Neural cell (in vitro differentiated cells): ENCODE data around the gene C4B. TPM values are rescaled to one million over a fixed set of nuclear protein-coding genes. Genes with fewer than 3 reads are reported as not detected.
"Not testable (repeated sequence)": the region's sequence is repeated elsewhere in the genome, so short reads cannot be mapped to it uniquely, and the experiment has no call there.

Experiments used
- H2AFZ ChIP-seq: fragments of 200-600, 300-800 bp; sonication (generic), shearing (Covaris generic); 2 replicates; pipeline ENCODE4 v1.6.0; 2014; ENCODE audit warnings: low read depth, mild to moderate bottlenecking, antibody characterized with exemption, low read length, moderate library complexity
- H3F3A ChIP-seq: fragments of 200-600 bp; shearing (Covaris generic); 2 replicates; pipeline ENCODE4 v1.6.1; 2016; ENCODE audit warnings: mild to moderate bottlenecking, moderate library complexity, mixed read lengths, antibody characterized with exemption, low read length; ENCODE audit not compliant: insufficient read depth, poor library complexity, severe bottlenecking
- H3K27ac ChIP-seq: fragments of 200-600, 300-800 bp; sonication (generic), shearing (Covaris generic); 2 replicates; pipeline ENCODE4 v1.5.1; 2014; ENCODE audit warnings: mild to moderate bottlenecking, low read length, moderate library complexity
- H3K27me3 ChIP-seq: fragments of 300-800, 200-600 bp; sonication (generic), shearing (Covaris generic); 2 replicates; pipeline ENCODE4 v1.6.0; 2014; ENCODE audit warnings: mild to moderate bottlenecking, low read depth, low read length, moderate library complexity; ENCODE audit not compliant: insufficient read depth
- H3K36me3 ChIP-seq: fragments of 300-800, 200-600 bp; sonication (generic), shearing (Covaris generic); 2 replicates; pipeline ENCODE4 v1.5.1; 2014; ENCODE audit warnings: mild to moderate bottlenecking, antibody characterized with exemption, low read length, moderate library complexity; ENCODE audit not compliant: insufficient read depth
- H3K4me2 ChIP-seq: fragments of 300-800, 200-600 bp; sonication (generic), shearing (Covaris generic); 2 replicates; pipeline ENCODE4 v1.6.0; 2014; ENCODE audit warnings: mild to moderate bottlenecking, low read length
- H3K4me3 ChIP-seq: fragments of 300-800, 200-600 bp; sonication (generic), shearing (Covaris generic); 2 replicates; pipeline ENCODE4 v1.5.1; 2014; ENCODE audit warnings: mild to moderate bottlenecking, low read length, moderate library complexity
- H3K79me2 ChIP-seq: fragments of 200-600 bp; shearing (Covaris generic); replicated peaks from 2 replicates; pipeline ENCODE4 v1.6.0; 2014; ENCODE audit warnings: mild to moderate bottlenecking, low read length, moderate library complexity; ENCODE audit not compliant: insufficient read depth
- H3K9ac ChIP-seq: fragments of 300-800, 200-600 bp; sonication (generic), shearing (Covaris generic); 2 replicates; pipeline ENCODE4 v1.6.1; 2016; ENCODE audit warnings: mild to moderate bottlenecking, low read length, mixed read lengths
- H3K9me2 ChIP-seq: fragments of 200-600 bp; shearing (Covaris generic); 2 replicates; pipeline ENCODE4 v1.6.1; 2016; ENCODE audit warnings: mild to moderate bottlenecking, low read length, mixed read lengths; ENCODE audit not compliant: insufficient read depth
- H3K9me3 ChIP-seq: fragments of 200-600, 300-800 bp; sonication (generic), shearing (Covaris generic); 2 replicates; pipeline ENCODE4 v1.6.1; 2016; ENCODE audit warnings: mild to moderate bottlenecking, mixed run types, low read length, moderate library complexity, mixed read lengths
- H4K20me1 ChIP-seq: fragments of 200-600 bp; shearing (Covaris generic); 2 replicates; pipeline ENCODE4 v1.6.1; 2016; ENCODE audit warnings: mild to moderate bottlenecking, mixed run types; ENCODE audit not compliant: insufficient read depth
- CTCF ChIP-seq: fragments of 450-650 bp; IDR thresholded peaks from 2 replicates; pipeline ENCODE4 v1.5.1; 2014; ENCODE audit warnings: antibody characterized with exemption, mild to moderate bottlenecking, moderate library complexity; ENCODE audit not compliant: poor library complexity, severe bottlenecking
- EP300 ChIP-seq: fragments of 450-650 bp; conservative IDR thresholded peaks from 2 replicates; pipeline ENCODE4 v1.6.1; 2014; ENCODE audit warnings: antibody characterized with exemption, mild to moderate bottlenecking, moderate library complexity; ENCODE audit not compliant: poor library complexity, severe bottlenecking
- EZH2 ChIP-seq: fragments of 200-600, 300-800 bp; shearing (Covaris generic), sonication (generic); IDR thresholded peaks from 2 replicates; pipeline ENCODE4 v1.6.1; 2014; ENCODE audit warnings: antibody characterized with exemption, low read length, borderline replicate concordance, mild to moderate bottlenecking; ENCODE audit not compliant: insufficient read depth, poor library complexity, severe bottlenecking
- MXI1 ChIP-seq: fragments of 450-650 bp; conservative IDR thresholded peaks from 2 replicates; pipeline ENCODE4 v1.6.1; 2014; ENCODE audit warnings: antibody characterized with exemption, mild to moderate bottlenecking; ENCODE audit not compliant: poor library complexity, severe bottlenecking
- POLR2AphosphoS5 ChIP-seq: IDR thresholded peaks from 2 replicates; pipeline ENCODE4 v1.6.1; 2012
- REST ChIP-seq: IDR thresholded peaks from 2 replicates; pipeline ENCODE4 v1.6.1; 2012; ENCODE audit warnings: borderline replicate concordance
- SMC3 ChIP-seq: fragments of 450-650 bp; conservative IDR thresholded peaks from 2 replicates; pipeline ENCODE4 v1.6.1; 2014; ENCODE audit warnings: antibody characterized with exemption, mild to moderate bottlenecking, moderate library complexity; ENCODE audit not compliant: poor library complexity
- polyA plus RNA-seq: library from polyadenylated mRNA; depleted of rRNA; stranded (reverse); fragments of >200 nt; gene quantifications from 2 replicates; pipeline ENCODE4 v1.2.3, GENCODE V29; 2014

Gene C4B
- polyA plus RNA-seq, 1 donor from 2014 or later = 4.6 TPM

- not testable (repeated sequence) for H3K36me3 ChIP-seq, H3K4me2 ChIP-seq, H3K27me3 ChIP-seq, H4K20me1 ChIP-seq, H3K9me3 ChIP-seq, H3K4me3 ChIP-seq, H2AFZ ChIP-seq, H3K9ac ChIP-seq, H3F3A ChIP-seq, H3K27ac ChIP-seq, H3K9me2 ChIP-seq, H3K79me2 ChIP-seq
Measured at GRCh38 chr6:32043589-32044380, 29.2 kb downstream of the C4B start.

GRCh38 chr6:32044916-32045315, 30.3 kb downstream of the C4B start:
- H3K27ac ChIP-seq, H3K9me2 ChIP-seq, H3K79me2 ChIP-seq, H3K36me3 ChIP-seq, H3K9me3 ChIP-seq, H4K20me1 ChIP-seq, H3F3A ChIP-seq, H3K4me3 ChIP-seq, H3K9ac ChIP-seq, H3K27me3 ChIP-seq, H3K4me2 ChIP-seq, H2AFZ ChIP-seq: not testable (repeated sequence)

- no peak overlapping the region for H3K4me3 ChIP-seq
- no peaks in the 10 kb centered on the region for H4K20me1 ChIP-seq
- H3F3A ChIP-seq = no peaks in the 10 kb centered on the region
- H3K27me3 ChIP-seq = no peaks in the 10 kb centered on the region
- no peaks in the 10 kb centered on the region for H3K9me3 ChIP-seq
- no peak overlapping the region for H3K4me2 ChIP-seq
- no peak for TF ChIP-seq EP300
- TF ChIP-seq EZH2 = no peak
- TF ChIP-seq POLR2AphosphoS5 = no peak
- TF ChIP-seq CTCF = no peak
- TF ChIP-seq MXI1 = no peak
- TF ChIP-seq SMC3 = no peak
- no peak for TF ChIP-seq REST
- H3K9ac ChIP-seq = no peak overlapping the region
- H3K9me2 ChIP-seq = no peaks in the 10 kb centered on the region
- no peaks in the 10 kb centered on the region for H3K36me3 ChIP-seq
- no peak overlapping the region for H2AFZ ChIP-seq
- no peak overlapping the region for H3K27ac ChIP-seq
- no peaks in the 10 kb centered on the region for H3K79me2 ChIP-seq
Measured at GRCh38 chr6:32045811-32046449, 31.3 kb downstream of the C4B start.
